Thoracic aorta (tissue), 2 donors: ENCODE measurements around the gene GARIN5B. TPM values are rescaled to one million over a fixed set of nuclear protein-coding genes. Genes with fewer than 3 reads are reported as not detected.

Source experiments
- ATAC-seq: fragments of 150-250 bp; one replicate; pipeline ENCODE4 v1.8.0; 2017; ENCODE audit warnings: low read depth; ENCODE audit not compliant: insufficient number of reproducible peaks, low FRiP score
- DNase-seq: peaks from one replicate; pipeline ENCODE4 v3.0.0-alpha.2; 2020; ENCODE audit warnings: low spot score
- H3K27ac ChIP-seq, 2 donors: fragments of 200-600 bp; sonication (generic); 1 replicate in 1 of 2; 2 replicates in 1 of 2; pipeline ENCODE4 v1.5.1; 2016; ENCODE audit warnings: mild to moderate bottlenecking in 2 of 2, moderate library complexity in 2 of 2
- H3K27me3 ChIP-seq: fragments of 200-600 bp; sonication (generic); replicated peaks from 2 replicates; pipeline ENCODE4 v1.6.0; 2016; ENCODE audit warnings: mild to moderate bottlenecking; ENCODE audit not compliant: insufficient read depth
- H3K36me3 ChIP-seq: fragments of 200-600 bp; sonication (generic); one replicate; pipeline ENCODE4 v1.5.1; 2016
- H3K4me1 ChIP-seq, 2 donors: fragments of 200-600 bp; sonication (generic); 1 replicate in 1 of 2; 2 replicates in 1 of 2; pipeline versions ENCODE4 v1.5.1 to v1.6.0; 2016; ENCODE audit warnings: low read depth in 2 of 2, mild to moderate bottlenecking in 1 of 2; ENCODE audit not compliant: control insufficient read depth in 1 of 2
- H3K4me3 ChIP-seq: fragments of 200-600 bp; sonication (generic); 2 replicates; pipeline ENCODE4 v1.5.1; 2016; ENCODE audit warnings: mild to moderate bottlenecking
- H3K9me3 ChIP-seq: fragments of 200-600 bp; sonication (generic); 2 replicates; pipeline ENCODE4 v1.5.1; 2016
- total RNA-seq, 2 donors: library from RNA; depleted of rRNA; stranded (reverse); fragments of >200 nt; gene quantifications; one replicate each; pipeline versions ENCODE4 v1.1.0 to v1.2.3, GENCODE V29; 2016
- TF ChIP-seq, protein P1 (sequence below): fragments of 200-600 bp; sonication (generic); IDR thresholded peaks from one replicate; pipeline ENCODE4 v1.5.1; 2019; ENCODE audit warnings: antibody characterized with exemption

The GARIN5B gene
- total RNA-seq, 2 donors from 2014 or later: not detected

DNA sequence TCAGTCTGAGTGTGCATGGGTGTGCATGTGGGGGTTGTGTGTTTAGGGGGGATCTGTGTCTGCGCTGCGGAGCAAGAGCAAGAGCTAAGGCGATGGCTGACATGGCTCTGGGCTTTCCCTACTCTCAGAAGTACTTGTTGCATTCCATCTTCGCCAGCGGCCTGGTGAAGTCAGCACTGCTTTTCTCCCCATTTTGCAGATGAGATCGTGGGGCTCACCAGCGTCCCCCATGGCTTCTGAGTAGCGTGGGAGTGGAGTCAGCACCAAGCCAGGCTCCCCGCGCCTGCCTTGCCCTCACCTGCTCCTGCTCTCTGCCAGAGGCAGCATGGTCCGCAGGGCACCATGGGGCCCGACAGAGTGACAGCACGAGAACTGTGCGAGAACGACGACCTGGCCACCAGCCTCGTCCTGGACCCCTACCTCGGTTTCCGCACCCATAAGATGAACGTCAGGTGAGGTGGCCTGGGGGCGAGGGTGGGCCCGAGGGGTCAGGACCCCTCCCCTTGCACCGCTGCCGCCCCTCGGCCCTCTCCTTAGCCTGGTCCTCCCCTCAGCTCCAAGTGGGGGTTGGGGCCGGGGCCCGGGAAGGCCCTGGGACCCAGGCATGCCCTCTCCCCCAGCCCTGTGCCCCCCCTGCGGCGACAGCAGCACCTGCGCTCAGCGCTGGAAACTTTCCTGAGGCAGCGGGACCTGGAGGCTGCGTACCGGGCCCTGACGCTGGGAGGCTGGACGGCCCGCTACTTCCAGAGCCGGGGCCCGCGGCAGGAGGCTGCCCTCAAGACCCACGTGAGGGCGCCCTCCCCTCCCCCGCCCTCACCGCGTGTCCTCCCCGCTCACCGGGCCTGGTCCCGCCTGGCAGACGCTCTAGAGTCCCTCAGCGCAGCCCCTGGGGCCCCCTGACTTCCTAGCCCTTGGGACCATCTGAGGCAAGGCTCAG lies 21.2 kb downstream of the GARIN5B start:
- Histone ChIP-seq H3K27ac (no peak overlapping the region), H3K36me3 (peaks cover 15% of the 10 kb centered on the region), H3K4me1 (peaks cover 12 to 29% of the 10 kb centered on the region in 2 donors), H3K4me3 (peak overlapping the region; percentile 85), H3K9me3 (no peaks in the 10 kb centered on the region), H3K27me3 (no peaks in the 10 kb centered on the region)
- ATAC-seq: no peak
- no peak for DNase-seq
- TF ChIP-seq, protein P1, sequence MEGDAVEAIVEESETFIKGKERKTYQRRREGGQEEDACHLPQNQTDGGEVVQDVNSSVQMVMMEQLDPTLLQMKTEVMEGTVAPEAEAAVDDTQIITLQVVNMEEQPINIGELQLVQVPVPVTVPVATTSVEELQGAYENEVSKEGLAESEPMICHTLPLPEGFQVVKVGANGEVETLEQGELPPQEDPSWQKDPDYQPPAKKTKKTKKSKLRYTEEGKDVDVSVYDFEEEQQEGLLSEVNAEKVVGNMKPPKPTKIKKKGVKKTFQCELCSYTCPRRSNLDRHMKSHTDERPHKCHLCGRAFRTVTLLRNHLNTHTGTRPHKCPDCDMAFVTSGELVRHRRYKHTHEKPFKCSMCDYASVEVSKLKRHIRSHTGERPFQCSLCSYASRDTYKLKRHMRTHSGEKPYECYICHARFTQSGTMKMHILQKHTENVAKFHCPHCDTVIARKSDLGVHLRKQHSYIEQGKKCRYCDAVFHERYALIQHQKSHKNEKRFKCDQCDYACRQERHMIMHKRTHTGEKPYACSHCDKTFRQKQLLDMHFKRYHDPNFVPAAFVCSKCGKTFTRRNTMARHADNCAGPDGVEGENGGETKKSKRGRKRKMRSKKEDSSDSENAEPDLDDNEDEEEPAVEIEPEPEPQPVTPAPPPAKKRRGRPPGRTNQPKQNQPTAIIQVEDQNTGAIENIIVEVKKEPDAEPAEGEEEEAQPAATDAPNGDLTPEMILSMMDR: no peak

DNA sequence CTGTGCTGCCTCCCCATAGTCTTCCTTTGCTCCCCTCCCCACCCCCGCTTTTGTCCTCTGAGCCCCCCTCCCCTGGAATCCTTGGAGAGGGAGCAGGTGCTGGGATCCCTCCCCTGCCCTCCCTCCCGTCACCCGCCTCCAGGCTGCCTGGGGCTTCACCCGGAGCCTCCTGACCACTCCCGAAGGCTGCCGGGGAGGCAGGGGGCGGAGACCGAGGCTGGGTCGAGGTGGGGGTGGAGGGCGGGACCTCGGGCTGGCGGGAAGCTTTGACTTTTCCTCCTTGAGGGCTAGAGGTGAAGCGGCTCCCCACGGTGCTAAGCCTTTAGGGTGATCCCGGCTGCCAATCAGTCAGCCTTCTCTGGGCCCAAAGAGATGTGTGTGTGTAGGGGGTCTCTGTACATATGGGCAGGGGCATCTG lies 21.9 kb downstream of the GARIN5B start:
- DNase-seq (no peak), ATAC-seq (no peak)
- TF ChIP-seq, protein P1: no peak
- no peaks in the 10 kb centered on the region for H3K27me3 ChIP-seq
- H3K36me3 ChIP-seq: peaks cover 15% of the 10 kb centered on the region
- no peaks in the 10 kb centered on the region for H3K9me3 ChIP-seq
- no peak overlapping the region for H3K27ac ChIP-seq
- H3K4me1 ChIP-seq: peaks cover 12 to 29% of the 10 kb centered on the region in 2 donors
- H3K4me3 ChIP-seq: peak overlapping the region; percentile 85

- peak overlapping the region; percentile 85 for H3K4me3 ChIP-seq
- H3K27me3 ChIP-seq: no peaks in the 10 kb centered on the region
- no peak overlapping the region for H3K27ac ChIP-seq
- no peaks in the 10 kb centered on the region for H3K9me3 ChIP-seq
- TF ChIP-seq, protein P1: no peak
- H3K36me3 ChIP-seq: peaks cover 15% of the 10 kb centered on the region
- H3K4me1 ChIP-seq: peaks cover 12 to 29% of the 10 kb centered on the region in 2 donors
- DNase-seq (no peak), ATAC-seq (no peak)
Measured at GRCh38 chr19:55340784-55341147, 22.3 kb downstream of the GARIN5B start.

- Histone ChIP-seq H3K4me1 (peaks cover 12 to 29% of the 10 kb centered on the region in 2 donors), H3K27ac (peak overlapping the region in 1 of 2 donors; percentile 52), H3K27me3 (no peaks in the 10 kb centered on the region), H3K9me3 (no peaks in the 10 kb centered on the region), H3K36me3 (peaks cover 15% of the 10 kb centered on the region), H3K4me3 (peak overlapping the region; percentile 85)
- ATAC-seq (no peak), DNase-seq (no peak)
- TF ChIP-seq, protein P1: no peak
Measured at GRCh38 chr19:55339889-55340783, 22.9 kb downstream of the GARIN5B start.
